HG03571 (cell line): ENCODE data around the gene STK11IP.

Experiments
- ATAC-seq: cut with Tn5 transposase; IDR thresholded peaks from one replicate; pipeline ENCODE4 v1.9.1; 2021; ENCODE audit not compliant: unreplicated experiment

Gene STK11IP

GRCh38 chr2:219631904-219632759 lies 34.5 kb downstream of the STK11IP start:
- no peak for ATAC-seq

- ATAC-seq, result no peak
These were observed 35.1 kb downstream of the STK11IP start for GRCh38 chr2:219632760-219633105.

DNA sequence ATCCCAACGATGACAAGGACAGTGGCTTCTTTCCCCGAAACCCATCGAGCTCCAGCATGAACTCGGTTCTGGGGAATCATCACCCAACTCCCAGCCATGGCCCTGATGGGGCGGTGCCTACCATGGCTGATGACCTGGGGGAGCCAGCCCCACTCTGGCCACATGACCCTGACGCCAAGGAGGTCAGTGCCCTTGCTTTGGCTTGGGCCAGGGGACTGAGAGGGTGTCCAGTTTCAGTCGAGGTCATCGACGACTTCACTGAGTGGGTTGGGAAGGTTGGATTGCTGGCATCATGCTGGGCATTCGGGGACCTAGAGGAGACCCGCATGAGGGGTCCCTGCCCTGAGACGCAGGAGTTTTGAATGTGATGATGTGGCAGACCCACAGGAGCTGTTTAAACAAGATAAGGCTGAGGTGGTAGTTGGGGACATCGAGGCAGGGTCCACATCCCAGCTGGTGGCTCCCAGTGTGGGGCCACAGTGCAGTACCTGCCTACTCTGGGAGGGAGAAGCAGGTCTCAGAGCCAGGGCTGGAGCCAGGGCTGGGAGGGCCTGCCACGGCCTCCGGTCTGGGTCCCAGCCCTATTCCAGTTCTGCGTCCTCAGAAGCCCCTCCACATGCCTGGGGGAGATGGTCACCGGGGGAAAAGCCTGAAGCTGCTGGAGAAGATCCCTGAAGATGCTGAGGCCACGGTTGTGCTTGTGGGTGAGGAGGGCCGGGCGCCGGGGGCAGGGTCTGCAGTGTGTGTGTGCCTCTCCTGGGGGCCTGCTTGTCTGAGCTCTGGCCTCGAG lies 35.8 kb downstream of the STK11IP start:
- ATAC-seq, result no peak

DNA sequence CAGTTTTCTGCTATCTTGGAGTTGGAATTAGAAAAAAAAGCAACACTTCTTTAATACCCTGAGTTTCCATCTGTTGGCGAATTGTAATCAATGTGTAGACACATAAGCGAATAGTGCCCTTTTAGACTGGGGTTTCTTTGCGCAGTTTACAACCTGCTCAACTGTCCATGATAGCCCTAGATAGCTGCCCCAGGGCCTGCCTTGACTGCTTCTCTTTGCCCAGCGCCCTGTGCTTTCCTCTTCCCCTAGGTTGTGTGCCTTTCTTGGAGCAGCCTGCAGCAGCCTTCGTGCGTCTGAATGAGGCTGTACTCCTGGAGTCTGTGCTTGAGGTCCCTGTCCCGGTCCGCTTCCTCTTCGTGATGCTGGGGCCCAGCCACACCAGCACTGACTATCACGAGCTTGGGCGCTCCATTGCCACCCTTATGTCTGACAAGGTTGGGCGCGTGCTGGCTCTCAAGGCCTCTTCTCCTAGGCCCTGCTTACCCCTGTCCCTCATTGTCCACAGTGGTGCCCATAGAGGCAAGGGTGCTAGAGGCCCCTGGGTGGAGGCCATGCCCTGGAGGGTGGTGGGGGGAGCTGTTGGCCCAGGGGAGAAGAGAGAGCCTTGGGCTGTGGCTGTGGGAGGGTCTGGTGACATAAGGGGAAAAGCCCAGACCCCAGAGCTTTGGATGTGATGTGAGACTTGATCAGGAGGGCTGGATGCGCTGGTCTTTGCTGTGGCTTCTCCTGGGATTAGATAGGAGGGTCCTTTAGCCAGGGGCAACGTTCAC lies 36.7 kb downstream of the STK11IP start:
- no peak for ATAC-seq

DNA sequence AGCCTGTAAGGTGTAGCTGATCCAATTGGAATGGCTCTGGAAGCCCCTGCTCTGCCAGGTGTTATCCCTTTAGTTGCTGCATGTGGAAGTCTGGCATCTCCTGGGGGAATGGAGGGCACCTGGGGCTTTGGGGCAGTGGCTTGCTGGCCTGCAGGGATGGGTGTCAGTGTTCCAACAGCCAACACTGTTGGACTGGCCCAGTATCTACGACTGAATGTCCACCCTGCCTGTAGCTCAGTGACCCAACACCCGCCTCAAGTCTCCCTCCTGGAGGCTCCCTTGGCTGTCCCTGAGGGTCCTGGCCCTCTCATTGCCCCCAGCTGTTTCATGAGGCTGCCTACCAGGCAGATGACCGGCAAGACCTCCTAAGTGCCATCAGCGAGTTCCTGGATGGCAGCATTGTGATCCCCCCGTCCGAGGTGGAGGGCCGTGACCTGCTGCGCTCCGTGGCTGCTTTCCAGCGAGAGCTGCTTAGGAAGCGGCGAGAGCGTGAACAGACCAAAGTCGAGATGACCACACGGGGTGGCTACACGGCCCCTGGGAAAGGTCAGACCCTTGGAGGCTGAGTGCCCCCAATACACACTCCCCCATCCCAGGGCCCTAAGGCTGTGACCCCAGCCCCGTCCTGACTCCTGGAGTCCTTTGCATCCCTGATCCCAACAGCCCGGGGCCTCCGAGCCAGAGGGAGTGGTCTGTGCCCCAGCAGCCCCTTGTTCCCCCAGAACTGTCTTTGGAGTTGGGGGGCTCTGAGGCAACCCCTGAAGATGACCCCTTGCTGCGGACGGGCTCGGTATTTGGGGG lies 37.5 kb downstream of the STK11IP start:
- no peak for ATAC-seq

DNA sequence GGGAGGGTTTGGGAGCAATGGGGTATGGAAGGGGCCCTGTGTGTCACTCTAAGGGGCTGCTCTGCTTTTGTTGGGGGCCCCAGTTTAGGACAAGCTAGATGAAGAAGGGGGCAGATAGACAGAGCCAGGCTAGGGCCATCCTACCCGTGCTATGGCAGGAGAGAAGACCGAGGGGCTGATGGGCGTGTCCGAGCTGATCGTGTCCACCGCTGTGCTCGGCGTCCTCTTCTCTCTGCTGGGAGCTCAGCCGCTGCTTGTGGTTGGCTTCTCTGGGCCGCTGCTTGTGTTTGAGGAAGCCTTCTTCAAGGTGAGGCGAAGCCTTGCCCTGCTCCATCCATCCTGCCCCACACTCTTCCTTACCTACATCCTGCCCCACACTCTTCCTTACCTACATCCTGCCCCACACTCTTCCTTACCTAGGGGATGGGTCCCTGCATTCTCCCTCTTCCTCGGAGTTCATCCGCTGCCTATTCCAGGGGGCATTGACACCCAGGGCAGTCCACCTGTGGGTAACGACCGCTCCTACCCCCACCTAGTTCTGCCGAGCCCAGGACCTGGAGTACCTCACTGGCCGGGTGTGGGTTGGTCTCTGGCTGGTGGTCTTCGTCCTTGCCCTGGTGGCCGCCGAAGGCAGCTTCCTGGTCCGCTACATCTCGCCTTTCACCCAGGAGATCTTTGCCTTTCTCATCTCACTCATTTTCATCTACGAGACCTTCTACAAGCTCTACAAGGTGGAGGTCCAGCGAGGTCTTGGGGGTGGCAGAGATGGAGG lies 38.7 kb downstream of the STK11IP start:
- no peak for ATAC-seq

DNA sequence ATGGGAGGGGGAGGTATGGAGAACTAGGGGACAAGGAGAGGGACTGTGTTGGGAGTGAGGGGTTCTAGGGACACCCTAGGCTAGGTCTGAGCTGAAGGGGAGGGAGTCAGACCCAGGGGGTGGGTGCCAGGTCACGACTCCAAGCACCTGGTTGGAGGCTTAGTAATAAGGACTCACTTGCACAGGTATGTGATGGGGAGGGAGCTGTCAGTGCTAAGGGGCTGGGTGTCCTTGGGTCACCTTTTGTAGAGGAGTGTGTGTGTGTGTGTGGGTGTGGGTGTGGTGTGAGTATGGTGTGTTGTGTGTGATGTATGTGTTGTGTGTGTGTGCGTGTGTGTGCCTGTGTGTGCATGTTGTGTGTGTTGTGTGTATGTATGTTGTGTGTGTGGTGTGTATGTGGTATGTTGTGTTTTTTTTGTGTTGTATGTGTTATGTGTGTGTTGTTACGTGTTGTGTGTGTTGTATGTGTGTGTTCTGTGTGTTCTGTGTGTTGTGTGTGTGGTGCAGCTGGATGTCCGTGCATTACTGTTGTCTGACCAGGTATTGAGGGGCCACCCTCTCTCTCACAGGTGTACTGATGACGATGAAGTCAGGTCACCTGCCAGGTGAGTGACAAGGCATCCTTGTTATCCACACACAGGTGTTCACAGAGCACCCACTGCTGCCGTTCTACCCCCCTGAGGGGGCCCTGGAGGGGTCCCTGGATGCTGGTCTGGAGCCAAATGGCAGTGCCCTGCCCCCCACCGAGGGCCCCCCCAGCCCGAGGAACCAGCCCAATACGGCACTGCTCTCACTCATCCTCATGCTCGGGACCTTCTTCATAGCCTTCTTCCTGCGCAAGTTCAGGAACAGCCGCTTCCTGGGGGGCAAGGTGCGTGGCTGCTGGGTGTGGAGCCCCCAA lies 39.5 kb downstream of the STK11IP start:
- ATAC-seq, result no peak

DNA sequence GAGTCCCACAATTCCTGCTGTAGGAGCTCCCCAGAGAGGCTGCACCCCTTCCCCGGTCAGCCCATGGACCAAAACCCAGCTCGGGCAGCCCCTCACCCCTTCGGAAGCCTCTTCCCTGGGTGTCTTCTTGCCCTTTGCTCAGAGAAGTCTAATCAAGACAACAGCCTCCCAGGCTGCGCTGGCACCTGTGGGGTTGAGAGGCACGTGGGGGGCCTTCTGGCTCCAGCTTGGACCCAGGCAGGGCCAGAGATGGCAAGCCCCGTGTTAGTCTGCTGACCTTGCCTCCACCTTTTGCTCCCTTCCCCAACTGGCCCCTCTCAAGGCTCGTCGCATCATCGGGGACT lies 40.2 kb downstream of the STK11IP start:
- ATAC-seq, result no peak

DNA sequence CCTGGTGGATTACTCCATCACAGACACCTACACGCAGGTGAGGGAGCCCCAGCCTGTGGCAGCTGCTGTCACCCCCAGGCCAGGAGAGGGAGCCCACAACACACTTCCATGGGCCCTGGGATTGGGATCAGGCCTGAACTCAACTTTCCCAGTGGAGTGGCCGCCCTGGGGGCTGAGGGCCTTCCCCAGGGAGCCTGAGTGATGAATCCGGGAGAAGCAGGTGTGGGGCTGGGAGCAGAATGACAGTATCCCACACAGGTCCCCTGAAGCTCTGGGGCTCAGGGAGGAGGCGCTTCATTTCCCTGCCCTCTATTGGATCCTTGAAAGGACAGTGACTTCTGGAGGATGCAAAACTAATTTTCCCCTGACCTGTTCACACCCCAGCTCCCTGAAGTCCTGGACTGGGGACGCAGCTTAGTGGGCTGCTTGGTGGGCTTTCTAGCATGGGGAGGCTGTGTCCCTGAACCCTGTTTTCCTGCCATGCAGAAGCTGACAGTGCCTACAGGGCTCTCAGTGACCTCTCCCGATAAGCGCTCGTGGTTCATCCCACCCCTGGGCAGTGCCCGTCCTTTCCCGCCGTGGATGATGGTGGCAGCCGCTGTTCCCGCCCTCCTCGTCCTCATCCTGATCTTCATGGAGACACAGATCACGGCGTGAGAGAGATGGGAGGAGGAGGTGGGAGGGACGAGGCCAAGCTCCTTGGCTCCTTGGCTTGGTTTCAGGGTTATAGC lies 40.7 kb downstream of the STK11IP start:
- ATAC-seq, result no peak

- no peak for ATAC-seq
These were observed 41.5 kb downstream of the STK11IP start for GRCh38 chr2:219638948-219639755.

DNA sequence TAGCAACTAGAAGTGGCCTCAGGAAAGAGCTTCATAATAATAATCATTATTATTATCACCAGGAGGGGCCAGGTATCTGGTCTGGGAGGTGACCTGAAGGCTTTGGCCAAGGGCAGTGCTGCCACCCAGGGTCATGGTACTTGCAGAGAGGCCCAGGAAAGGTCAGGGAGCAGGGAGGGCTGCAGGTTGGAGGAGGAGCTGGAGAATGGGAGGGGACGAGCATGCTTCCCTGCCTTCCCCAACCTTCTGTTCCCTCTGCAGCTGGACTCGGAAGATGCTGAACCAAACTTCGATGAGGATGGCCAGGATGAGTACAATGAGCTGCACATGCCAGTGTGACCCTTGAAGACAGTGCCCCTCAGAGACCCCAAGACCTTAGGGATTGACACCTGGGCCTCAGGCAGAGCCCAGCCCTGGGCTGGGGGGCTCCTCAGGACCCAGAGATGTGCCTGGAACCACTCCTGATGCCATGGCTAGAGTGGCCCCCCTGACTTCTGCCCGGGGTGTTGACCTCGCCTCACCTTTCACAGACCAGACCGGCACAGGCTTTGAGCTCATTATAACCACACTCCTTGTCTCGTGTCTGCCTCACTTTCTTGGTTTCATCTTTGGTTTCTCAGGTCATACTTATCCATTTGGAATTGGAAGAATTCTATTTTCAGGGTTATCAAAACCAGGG lies 43.9 kb downstream of the STK11IP start:
- ATAC-seq, result no peak

DNA sequence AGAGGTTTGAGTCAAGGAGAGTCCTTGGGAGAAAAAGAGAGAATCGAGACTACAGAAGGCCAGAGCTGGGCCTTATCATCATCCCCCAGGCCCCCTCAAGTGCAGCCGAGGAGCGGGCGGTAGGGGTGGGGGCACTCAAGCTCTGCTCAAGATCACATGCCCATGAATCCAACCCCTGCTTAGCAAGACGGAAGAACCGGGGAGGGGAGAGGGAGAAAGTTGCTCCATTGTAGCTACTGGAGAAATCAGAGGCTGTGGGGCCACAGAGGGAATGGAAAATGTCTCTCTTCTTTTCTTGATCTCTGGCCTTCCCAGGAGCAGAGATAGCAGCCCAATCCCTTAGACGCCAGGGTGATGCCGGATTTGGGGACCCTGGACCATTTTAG lies 44.4 kb downstream of the STK11IP start:
- ATAC-seq, result no peak

DNA sequence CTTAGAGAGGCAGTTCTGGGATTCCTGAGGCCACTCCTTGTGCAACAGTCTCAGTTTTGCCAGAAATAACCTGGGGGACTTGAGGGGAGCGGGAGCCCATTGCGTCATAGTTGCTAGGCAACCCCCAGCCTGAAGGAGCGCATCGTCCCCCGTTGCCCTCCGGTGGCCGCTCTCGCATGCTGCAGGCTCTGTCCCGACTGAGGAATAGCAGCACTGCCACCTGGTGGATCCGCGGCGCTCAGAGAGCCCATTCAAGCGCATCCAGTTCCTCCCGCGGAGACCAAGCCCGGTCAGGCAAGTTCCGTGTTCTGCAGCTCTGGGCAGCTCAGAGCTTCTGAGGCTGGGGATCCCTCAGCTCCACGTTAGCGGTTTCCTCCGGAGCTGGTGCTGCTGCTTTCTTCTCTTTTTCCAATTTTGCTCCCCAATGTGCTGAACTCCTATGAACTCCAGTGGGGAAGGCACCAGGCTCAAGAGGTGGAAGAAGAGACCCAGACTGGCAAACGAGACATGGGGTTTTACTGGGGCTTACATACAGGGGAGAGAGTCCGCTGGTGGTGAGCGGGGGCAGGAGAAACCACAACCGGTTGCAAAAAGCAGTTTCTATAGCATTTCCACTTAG lies 44.9 kb downstream of the STK11IP start:
- ATAC-seq, result peak; percentile 99

- no peak for ATAC-seq
These were observed 45.4 kb downstream of the STK11IP start for GRCh38 chr2:219643084-219643473.

DNA sequence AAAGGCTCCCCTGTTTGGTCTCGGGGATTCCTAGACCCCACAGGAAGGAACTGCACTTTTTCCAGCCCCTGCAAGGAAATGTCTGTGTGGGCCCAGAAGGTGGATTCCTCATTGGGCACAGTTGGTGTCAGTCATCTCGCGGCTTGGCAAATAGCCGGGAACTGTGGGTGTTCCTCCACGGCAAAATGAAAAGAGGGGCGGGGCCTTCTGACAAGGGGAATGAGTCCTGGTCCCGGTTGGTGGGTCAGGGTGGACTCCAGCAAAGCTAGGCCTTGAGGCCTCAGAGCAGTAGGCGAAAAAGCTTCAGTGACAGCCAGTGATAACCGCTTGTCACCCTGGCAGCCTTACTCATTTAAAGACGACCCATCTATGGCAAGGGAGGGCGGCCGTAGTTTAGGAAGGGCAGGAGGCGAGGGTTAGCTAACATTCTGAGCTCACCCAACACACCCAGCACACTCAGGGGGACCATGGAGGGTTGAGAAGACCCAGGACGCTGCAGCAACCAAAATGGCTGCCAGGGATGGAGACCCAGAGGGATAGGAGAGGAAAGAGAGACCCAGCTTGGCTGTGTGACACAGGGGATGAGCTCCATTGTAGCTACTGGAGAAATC lies 46.2 kb downstream of the STK11IP start:
- no peak for ATAC-seq

- ATAC-seq, result no peak
These were observed 47.3 kb downstream of the STK11IP start for GRCh38 chr2:219644801-219645480.
